CD4-positive, alpha-beta memory T cell (primary cell): ENCODE results near the gene MAPKAP1. TPM values are rescaled to one million over a fixed set of nuclear protein-coding genes. Genes with fewer than 3 reads are reported as not detected.

Experiments
- CTCF ChIA-PET: fragments of 350-600 bp; sonication (Branson Sonifier 250); formaldehyde crosslinking; loops from one replicate; lab custom pipeline; 2021; ENCODE audit warnings: inconsistent platforms; ENCODE audit not compliant: partially characterized antibody; lab: Charles Lee
- POLR2A ChIA-PET: fragments of 350-600 bp; sonication (Branson Sonifier 250); formaldehyde crosslinking; loops from one replicate; lab custom pipeline; 2021; ENCODE audit not compliant: partially characterized antibody; lab: Charles Lee
- DNase-seq, 5 donors: peaks; one replicate each; pipeline versions ENCODE4 v3.0.0 to v3.0.0-alpha.2; 2020 to 2022; ENCODE audit warnings: mixed read lengths in 1 of 5
- H3K27ac ChIP-seq: one replicate; pipeline ENCODE4 v1.7.0; 2013; ENCODE audit warnings: low read depth, low read length
- H3K27me3 ChIP-seq: 2 replicates; pipeline ENCODE4 v1.7.0; 2013; ENCODE audit warnings: mild to moderate bottlenecking, low read length, moderate library complexity; ENCODE audit not compliant: insufficient read depth
- H3K36me3 ChIP-seq: 2 replicates; pipeline ENCODE4 v1.7.0; 2013; ENCODE audit warnings: mild to moderate bottlenecking, low read length, moderate library complexity; ENCODE audit not compliant: insufficient read depth
- H3K4me1 ChIP-seq: 2 replicates; pipeline ENCODE4 v1.7.0; 2013; ENCODE audit warnings: mild to moderate bottlenecking, low read length, moderate library complexity; ENCODE audit not compliant: insufficient read depth
- H3K4me3 ChIP-seq, 2 donors: one replicate each; pipeline ENCODE4 v1.7.0; 2013; ENCODE audit warnings: low read length in 2 of 2, mild to moderate bottlenecking in 1 of 2
- H3K9me3 ChIP-seq, 2 donors: one replicate each; pipeline ENCODE4 v1.7.0; 2013; ENCODE audit warnings: low read length in 2 of 2, control low read depth in 1 of 2; ENCODE audit not compliant: control insufficient read depth in 1 of 2
- H3K27ac Mint-ChIP-seq, 7 donors: one replicate each; pipeline ENCODE4 v1.8.0; 2020 to 2021; ENCODE audit warnings: mixed read lengths in 7 of 7, mild to moderate bottlenecking in 6 of 7, inconsistent platforms in 3 of 7, moderate library complexity in 3 of 7
- H3K27me3 Mint-ChIP-seq, 2 donors: one replicate each; pipeline ENCODE4 v1.8.0; 2020 to 2021; ENCODE audit warnings: mixed read lengths in 2 of 2
- H3K36me3 Mint-ChIP-seq, 2 donors: one replicate each; pipeline ENCODE4 v1.8.0; 2020 to 2021; ENCODE audit warnings: mixed read lengths in 2 of 2, inconsistent platforms in 1 of 2, mild to moderate bottlenecking in 1 of 2
- H3K4me1 Mint-ChIP-seq, 4 donors: one replicate each; pipeline ENCODE4 v1.8.0; 2020 to 2021; ENCODE audit warnings: mixed read lengths in 4 of 4, mild to moderate bottlenecking in 1 of 4
- H3K4me3 Mint-ChIP-seq, 8 donors: one replicate each; pipeline ENCODE4 v1.8.0; 2020 to 2021; ENCODE audit warnings: mixed read lengths in 8 of 8, mild to moderate bottlenecking in 7 of 8, moderate library complexity in 6 of 8, inconsistent platforms in 3 of 8
- H3K9me3 Mint-ChIP-seq, 8 donors: one replicate each; pipeline ENCODE4 v1.8.0; 2020 to 2021; ENCODE audit warnings: mixed read lengths in 8 of 8, mild to moderate bottlenecking in 5 of 8, inconsistent platforms in 3 of 8, moderate library complexity in 1 of 8
- intact Hi-C: fragments of 100-400 bp; cut with micrococcal nuclease; formaldehyde crosslinking; loops from one replicate; pipeline ENCODE4 v1.15.1; 2023
- polyA plus RNA-seq, 2 donors: library from polyadenylated mRNA; unstranded; fragments of 300-500 nt; fragmentation: Illumina TruSeq; gene quantifications; one replicate each; pipeline ENCODE4 v1.2.3, GENCODE V29; 2021
- total RNA-seq, 2 experiments: library from RNA; stranded (reverse); gene quantifications; one replicate each; pipeline ENCODE4 v1.2.3, GENCODE V29; 2021

The MAPKAP1 gene
- total RNA-seq, result 10 to 100 TPM; 51.6 to 55.6 TPM
- polyA plus RNA-seq, result 10 to 100 TPM; 56.1 to 59.1 TPM

DNA sequence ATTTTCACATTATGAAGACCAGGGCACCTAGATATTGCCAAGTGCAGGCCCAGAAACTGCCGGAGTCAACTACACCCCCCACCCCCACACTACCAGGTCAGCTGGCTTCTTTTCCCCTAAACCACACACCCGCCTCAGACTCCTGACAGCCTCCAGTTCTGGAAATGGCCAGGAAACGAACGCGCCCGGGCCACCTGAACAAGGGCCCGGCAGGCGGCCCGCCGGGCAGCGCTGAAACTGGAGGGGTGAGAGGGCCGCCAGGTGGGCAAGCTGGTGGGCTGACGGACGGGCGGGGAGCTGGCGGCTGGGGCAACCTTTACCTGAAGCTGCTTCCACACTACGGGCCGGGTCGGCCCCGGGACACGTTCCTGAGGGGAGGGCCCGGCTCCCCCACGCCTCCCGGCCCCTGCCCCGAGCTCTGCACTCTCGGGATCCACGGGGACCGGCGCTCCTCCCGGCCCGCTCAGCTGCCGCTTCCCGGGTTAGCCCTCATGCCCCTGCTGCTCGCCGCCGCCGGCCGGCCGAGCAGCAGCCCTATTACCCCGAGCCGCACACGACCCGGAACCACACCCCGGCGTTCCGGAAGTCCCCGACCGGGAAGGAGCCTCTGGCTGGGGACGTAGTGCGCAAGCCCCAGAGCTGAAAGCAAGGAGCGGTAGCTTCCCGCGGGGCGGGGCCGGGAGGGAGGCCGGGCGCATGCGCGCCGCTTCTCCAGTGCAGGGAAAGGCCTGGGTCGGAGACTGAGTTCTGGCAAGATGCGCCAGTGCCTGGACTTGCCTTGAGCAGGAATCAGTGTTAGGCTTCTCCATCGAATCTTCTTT lies at the start of gene MAPKAP1:
Gene MAPKAP1 (minus strand): TSS at position 558 of the 821 bp plus-strand sequence. CDS start 34,634 bp downstream, outside the sequence.
- Mint-ChIP-seq H3K27me3 (peaks cover 0 to 2% of the 10 kb centered on the region in 2 donors), H3K36me3 (peaks cover 5% of the 10 kb centered on the region in 2 donors), H3K9me3 (no peaks in the 10 kb centered on the region), H3K4me1 (peaks cover 26 to 44% (median 36%) of the 10 kb centered on the region in 4 donors), H3K27ac (peak within 1 kb of the TSS; percentile 68 to 92 (median 89)), H3K4me3 (peak within 1 kb of the TSS; percentile 89 to 91 (median 90))
- peak within 1 kb of the TSS; percentile 18 to 56 for H3K4me3 ChIP-seq
- no peaks in the 10 kb centered on the region for H3K27me3 ChIP-seq
- ChIA-PET CTCF (interaction anchor here (0.9 to 2.4 kb wide), 4 partner anchors 10 to 936 kb away, joined by 3 to 8 read pairs (median 4); partner anchors contain the start of gene NR6A1), POLR2A (interaction anchor here (0.5 to 1.8 kb wide), 9 partner anchors 10 to 1206 kb away, joined by 3 to 22 read pairs (median 3); partner anchors contain the start of gene PBX3)
- H3K4me1 ChIP-seq, result peaks cover 24% of the 10 kb centered on the region
- no peaks in the 10 kb centered on the region for H3K36me3 ChIP-seq
- peak within 1 kb of the TSS; percentile 65 for H3K27ac ChIP-seq
- intact Hi-C loops, result loop anchor here (1.0 kb wide), 2 partner anchors 39 to 123 kb away; no protein-coding TSS in a partner anchor
- H3K9me3 ChIP-seq, result no peaks in the 10 kb centered on the region
- peak; percentile 88 to 92 (median 88) for DNase-seq

DNA sequence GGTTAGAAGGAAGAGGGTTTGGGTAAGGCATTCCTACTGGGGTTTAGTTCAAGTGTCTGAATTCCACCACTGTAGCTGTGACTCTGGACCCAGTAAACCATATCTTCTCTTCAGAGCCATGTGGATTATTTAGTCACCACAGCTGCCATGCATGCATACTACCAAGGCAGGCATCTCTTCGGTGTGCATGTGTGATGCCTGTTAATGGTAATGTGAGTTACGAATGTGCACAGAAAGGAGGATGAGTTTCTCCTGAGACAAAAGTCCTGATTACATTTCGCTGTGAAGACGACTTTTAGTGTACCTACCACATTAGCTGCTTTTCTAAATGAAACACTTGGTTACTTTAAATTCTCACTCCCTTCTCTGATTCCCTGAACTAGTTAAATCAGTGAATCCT lies 49.5 kb upstream of the MAPKAP1 start:
- intact Hi-C loops, result no loop called here

DNA sequence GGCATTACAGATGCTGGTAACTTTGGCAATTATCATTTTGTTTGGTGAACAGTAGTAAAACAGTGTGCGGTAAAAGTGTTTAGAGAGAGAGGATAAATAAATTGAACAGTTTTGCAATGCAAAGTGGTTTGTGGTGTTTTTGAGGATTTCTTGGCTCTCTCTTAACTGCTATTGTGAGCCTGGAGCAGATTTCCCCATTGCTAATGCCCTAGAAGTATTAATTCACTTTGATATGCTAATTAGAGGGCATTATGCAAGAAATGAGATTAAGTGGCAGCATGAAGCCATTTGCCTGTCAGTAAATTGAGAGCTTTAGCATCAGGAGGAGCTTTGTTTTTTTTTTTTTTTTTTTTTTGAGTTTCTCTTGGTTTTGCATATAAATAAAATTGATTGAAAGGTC lies 48.3 kb upstream of the MAPKAP1 start:
- Histone ChIP-seq H3K4me1 (peaks cover 4% of the 10 kb centered on the region), H3K27me3 (no peaks in the 10 kb centered on the region), H3K9me3 (no peaks in the 10 kb centered on the region), H3K27ac (no peak overlapping the region), H3K36me3 (no peaks in the 10 kb centered on the region), H3K4me3 (no peak overlapping the region)
- ChIA-PET CTCF (no interaction called here), POLR2A (interaction anchor here (1.3 to 1.6 kb wide), 2 partner anchors 10 to 49 kb away, joined by 3 to 4 read pairs; no protein-coding TSS in a partner anchor)
- H3K4me3 Mint-ChIP-seq, result no peak overlapping the region
- intact Hi-C loops, result no loop called here
- H3K36me3 Mint-ChIP-seq, result no peaks in the 10 kb centered on the region
- no peak for DNase-seq
- H3K27ac Mint-ChIP-seq, result no peak overlapping the region
- no peaks in the 10 kb centered on the region for H3K9me3 Mint-ChIP-seq
- H3K27me3 Mint-ChIP-seq, result no peaks in the 10 kb centered on the region
- peaks cover 10 to 16% (median 13%) of the 10 kb centered on the region in 4 donors for H3K4me1 Mint-ChIP-seq

More for the DNA sequence above, 49.5 kb upstream of the MAPKAP1 start:
- Histone ChIP-seq H3K9me3 (no peaks in the 10 kb centered on the region), H3K4me1 (no peaks in the 10 kb centered on the region), H3K27me3 (no peaks in the 10 kb centered on the region), H3K27ac (no peak overlapping the region), H3K36me3 (no peaks in the 10 kb centered on the region), H3K4me3 (no peak overlapping the region)
- no peaks in the 10 kb centered on the region for H3K36me3 Mint-ChIP-seq
- ChIA-PET CTCF (no interaction called here), POLR2A (interaction anchor here (0.5 to 1.6 kb wide), 3 partner anchors 11 to 561 kb away, joined by 3 to 4 read pairs (median 3); no protein-coding TSS in a partner anchor)
- H3K27ac Mint-ChIP-seq, result no peak overlapping the region
- no peaks in the 10 kb centered on the region for H3K27me3 Mint-ChIP-seq
- no peak for DNase-seq
- H3K4me1 Mint-ChIP-seq, result peaks cover 7 to 11% (median 8%) of the 10 kb centered on the region in 4 donors
- H3K9me3 Mint-ChIP-seq, result no peaks in the 10 kb centered on the region
- H3K4me3 Mint-ChIP-seq, result no peak overlapping the region

DNA sequence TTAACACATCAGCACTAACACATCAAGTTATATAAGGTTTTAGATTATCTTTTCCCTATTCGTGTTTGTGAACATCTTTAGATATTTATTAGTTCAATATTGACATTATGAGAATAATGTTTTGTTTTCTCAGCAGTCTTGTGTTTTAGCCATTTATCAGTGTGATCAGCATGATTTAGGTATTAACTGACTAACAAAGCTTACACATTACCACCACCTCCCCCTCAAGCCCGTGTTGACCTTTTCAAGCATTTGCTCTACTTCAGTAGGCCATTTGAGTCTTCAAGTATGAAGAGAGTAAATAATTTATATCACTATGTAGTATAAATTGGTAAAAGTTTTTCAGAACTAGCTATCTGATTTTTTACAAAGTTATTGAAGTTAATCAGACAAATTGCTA lies 47.1 kb upstream of the MAPKAP1 start:
- no peak overlapping the region for H3K4me3 ChIP-seq
- no peak overlapping the region for H3K4me3 Mint-ChIP-seq

DNA sequence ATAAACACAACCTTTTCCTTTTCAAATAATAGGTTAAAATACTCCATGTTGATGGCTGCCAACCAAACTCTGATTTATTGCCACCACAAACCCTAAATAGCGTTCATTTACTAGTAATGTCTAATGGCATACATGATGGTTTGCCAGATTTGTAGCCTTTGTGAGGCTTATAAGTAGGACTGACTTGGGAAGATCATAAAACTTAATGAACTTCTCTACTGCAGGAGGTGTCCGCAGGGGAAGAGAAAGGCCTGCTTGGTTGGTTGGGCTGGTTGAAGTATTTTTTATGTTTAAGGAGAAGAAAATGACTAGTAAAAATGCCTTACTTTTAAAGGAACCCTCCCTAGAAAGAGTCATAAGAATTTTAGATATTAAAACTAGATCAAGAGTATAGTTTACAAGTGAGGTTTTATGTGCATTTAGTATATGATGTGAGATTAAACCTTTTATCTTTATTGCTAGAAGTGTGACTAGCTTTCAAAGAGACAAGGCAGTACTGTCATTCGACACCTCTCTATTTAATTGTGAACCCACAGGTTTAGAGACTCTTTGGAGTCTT lies 45.1 kb upstream of the MAPKAP1 start:
- Histone ChIP-seq H3K4me1 (peaks cover 22% of the 10 kb centered on the region), H3K36me3 (no peaks in the 10 kb centered on the region), H3K4me3 (no peak overlapping the region), H3K9me3 (no peaks in the 10 kb centered on the region), H3K27ac (no peak overlapping the region), H3K27me3 (no peaks in the 10 kb centered on the region)
- Mint-ChIP-seq H3K36me3 (peaks cover 0 to 6% of the 10 kb centered on the region in 2 donors), H3K4me1 (peaks cover 13 to 24% (median 20%) of the 10 kb centered on the region in 4 donors), H3K27me3 (no peaks in the 10 kb centered on the region), H3K27ac (no peak overlapping the region), H3K4me3 (no peak overlapping the region), H3K9me3 (no peaks in the 10 kb centered on the region)
- ChIA-PET CTCF (no interaction called here), POLR2A (no interaction called here)
- DNase-seq, result no peak
- intact Hi-C loops, result no loop called here

More for the DNA sequence above, 47.1 kb upstream of the MAPKAP1 start:
- no peaks in the 10 kb centered on the region for H3K27me3 Mint-ChIP-seq
- no peaks in the 10 kb centered on the region for H3K27me3 ChIP-seq
- no peaks in the 10 kb centered on the region for H3K36me3 Mint-ChIP-seq
- DNase-seq, result no peak
- H3K27ac ChIP-seq, result no peak overlapping the region
- no peak overlapping the region for H3K27ac Mint-ChIP-seq
- H3K4me1 Mint-ChIP-seq, result peaks cover 11 to 19% (median 17%) of the 10 kb centered on the region in 4 donors
- ChIA-PET POLR2A (no interaction called here), CTCF (no interaction called here)
- no peaks in the 10 kb centered on the region for H3K9me3 ChIP-seq
- no peaks in the 10 kb centered on the region for H3K36me3 ChIP-seq
- peaks cover 15% of the 10 kb centered on the region for H3K4me1 ChIP-seq
- intact Hi-C loops, result no loop called here
- no peaks in the 10 kb centered on the region for H3K9me3 Mint-ChIP-seq

DNA sequence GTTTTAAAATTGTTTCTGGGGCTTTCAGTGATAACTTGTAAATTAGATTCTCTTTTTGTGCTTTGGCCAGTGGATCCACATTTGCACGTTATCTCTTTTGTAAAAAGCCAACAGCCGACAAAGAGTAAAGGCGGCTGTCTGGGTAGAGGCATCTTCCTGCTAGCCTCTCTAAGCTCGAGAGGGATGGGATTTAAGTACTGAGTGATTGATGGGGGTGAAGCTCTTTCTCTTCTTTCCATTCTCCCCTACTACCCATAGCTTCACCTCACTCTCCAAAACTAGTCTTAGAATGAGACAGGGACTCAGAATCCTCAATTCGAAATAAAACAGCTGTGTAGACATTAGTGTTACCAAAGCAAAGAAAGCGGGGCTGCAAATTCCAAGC lies 43.6 kb upstream of the MAPKAP1 start:
- H3K4me3 ChIP-seq, result no peak overlapping the region
- CTCF ChIA-PET, result no interaction called here
- Mint-ChIP-seq H3K27ac (peak overlapping the region in 1 of 7 donors; percentile 60), H3K9me3 (no peaks in the 10 kb centered on the region), H3K36me3 (peaks cover 0 to 10% of the 10 kb centered on the region in 2 donors), H3K4me1 (peaks cover 15 to 30% (median 24%) of the 10 kb centered on the region in 4 donors), H3K27me3 (no peaks in the 10 kb centered on the region), H3K4me3 (peak overlapping the region in 3 of 8 donors; percentile 23 to 47 (median 24))
- H3K9me3 ChIP-seq, result no peaks in the 10 kb centered on the region
- H3K27ac ChIP-seq, result no peak overlapping the region
- POLR2A ChIA-PET, result interaction anchor here (0.6 to 1.3 kb wide), 3 partner anchors 10 to 44 kb away, joined by 3 read pairs; partner anchors contain the start of gene MAPKAP1
- H3K27me3 ChIP-seq, result no peaks in the 10 kb centered on the region
- no peaks in the 10 kb centered on the region for H3K36me3 ChIP-seq
- no peak for DNase-seq
- intact Hi-C loops, result no loop called here
- peaks cover 27% of the 10 kb centered on the region for H3K4me1 ChIP-seq
